GM12878 (cell line): ENCODE results near the gene BTG4. TPM values are rescaled to one million over a fixed set of nuclear protein-coding genes. Genes with fewer than 3 reads are reported as not detected.

ENCODE experiments used
- ATAC-seq: fragments of 200-7000 bp; cut with Tn5 transposase; 3 replicates; pipeline ENCODE4 v1.9.1; 2020; ENCODE audit warnings: mild to moderate bottlenecking, moderate library complexity
- BruUV-seq: library from RNA; stranded (reverse); fragments of 400-500 nt; replicated peaks from 2 replicates; lab custom pipeline; 2021; lab: Mats Ljungman, UMichigan
- CTCF ChIA-PET: fragments of 300-600 bp; sonication (Branson Sonifier 250); formaldehyde crosslinking; extraction: SDS; loops from one replicate; lab custom pipeline; 2021; ENCODE audit warnings: inconsistent platforms; lab: Yijun Ruan, JAX
- POLR2A ChIA-PET: fragments of 350-600 bp; formaldehyde crosslinking; extraction: SDS; loops from one replicate; lab custom pipeline; 2021; ENCODE audit warnings: inconsistent platforms; lab: Charles Lee
- RAD21 ChIA-PET: fragments of 300-600 bp; sonication (Branson Sonifier 250); formaldehyde crosslinking; loops from one replicate; lab custom pipeline; 2023; ENCODE audit warnings: antibody characterized with exemption; ENCODE audit not compliant: unreplicated experiment; lab: Charles Lee
- SMC1A ChIA-PET: fragments of 300-600 bp; sonication (Branson Sonifier 250); formaldehyde crosslinking; loops from one replicate; lab custom pipeline; 2023; ENCODE audit not compliant: unreplicated experiment, uncharacterized antibody; lab: Charles Lee
- DNase-seq: peaks from one replicate; pipeline ENCODE4 v3.0.0-alpha.2; 2011; ENCODE audit warnings: low read depth, low spot score
- FAIRE-seq: peaks from 3 replicates; lab custom pipeline; 2011; peaks lifted over from hg19 to GRCh38; lab: Jason Lieb, UNC
- H2AFZ ChIP-seq: 2 replicates; pipeline ENCODE4 v1.6.0; 2011; ENCODE audit warnings: low read depth, low read length, control low read depth; ENCODE audit not compliant: control insufficient read depth
- H3K27ac ChIP-seq: 2 replicates; pipeline ENCODE4 v1.5.1; 2011; ENCODE audit warnings: control low read depth; ENCODE audit not compliant: control insufficient read depth, insufficient read depth
- H3K27me3 ChIP-seq, 2 experiments: replicated peaks in 1 of 2; 2 replicates each; pipeline versions ENCODE4 v1.6.0 to v1.6.1; 2011; ENCODE audit warnings: low read length in 1 of 2; ENCODE audit not compliant: control insufficient read depth in 2 of 2, insufficient read depth in 2 of 2
- H3K36me3 ChIP-seq, 2 experiments: 2 replicates each; pipeline ENCODE4 v1.5.1; 2011; ENCODE audit warnings: low read length in 1 of 2; ENCODE audit not compliant: control insufficient read depth in 2 of 2, insufficient read depth in 2 of 2
- H3K4me1 ChIP-seq: 2 replicates; pipeline ENCODE4 v1.6.1; 2011; ENCODE audit warnings: mild to moderate bottlenecking, low read length, moderate library complexity, mixed read lengths; ENCODE audit not compliant: control insufficient read depth, insufficient read depth
- H3K4me2 ChIP-seq: 2 replicates; pipeline ENCODE4 v1.6.0; 2011; ENCODE audit warnings: control low read depth; ENCODE audit not compliant: control insufficient read depth, insufficient read depth
- H3K4me3 ChIP-seq: fragments of 200-600 bp; sonication (generic); 2 replicates; pipeline ENCODE4 v1.5.1; 2016
- H3K79me2 ChIP-seq: 2 replicates; pipeline ENCODE4 v1.6.0; 2011; ENCODE audit warnings: low read length; ENCODE audit not compliant: control insufficient read depth, insufficient read depth
- H3K9ac ChIP-seq: 2 replicates; pipeline ENCODE4 v1.8.0; 2011; ENCODE audit warnings: low read length, control low read depth, mixed read lengths; ENCODE audit not compliant: control insufficient read depth, insufficient read depth
- H3K9me3 ChIP-seq: replicated peaks from 3 replicates; pipeline ENCODE4 v1.5.1; 2011; ENCODE audit warnings: mild to moderate bottlenecking, low read length; ENCODE audit not compliant: control insufficient read depth, insufficient read depth
- H4K20me1 ChIP-seq: 2 replicates; pipeline ENCODE4 v1.6.0; 2011; ENCODE audit not compliant: control insufficient read depth, insufficient read depth
- ASH2L ChIP-seq: fragments of 300-600, 200-600 bp; sonication (generic); IDR thresholded peaks from 2 replicates; pipeline ENCODE4 v1.6.1; 2017; ENCODE audit warnings: low read depth, mild to moderate bottlenecking, borderline replicate concordance
- BRCA1 ChIP-seq: IDR thresholded peaks from 2 replicates; pipeline ENCODE4 v1.6.1; 2011; ENCODE audit warnings: low read depth, low read length, improper control_type of control experiment
- IKZF1 ChIP-seq: fragments of 450-650 bp; conservative IDR thresholded peaks from 2 replicates; pipeline ENCODE4 v1.6.1; 2017; ENCODE audit warnings: antibody characterized with exemption, mild to moderate bottlenecking
- KAT2A ChIP-seq: conservative IDR thresholded peaks from 2 replicates; pipeline ENCODE4 v1.6.1; 2011; ENCODE audit warnings: low read depth, low read length; ENCODE audit not compliant: control insufficient read depth
- NR2C2 ChIP-seq: IDR thresholded peaks from 2 replicates; pipeline ENCODE4 v1.6.1; 2011; ENCODE audit warnings: borderline replicate concordance, low read depth; ENCODE audit not compliant: control insufficient read depth, insufficient read length
- SMC3 ChIP-seq: IDR thresholded peaks from 2 replicates; pipeline ENCODE4 v1.6.1; 2011; ENCODE audit warnings: low read length, improper control_type of control experiment, borderline replicate concordance
- TARDBP ChIP-seq: IDR thresholded peaks from 2 replicates; pipeline ENCODE4 v1.6.1; 2016; ENCODE audit warnings: borderline replicate concordance
- YY1 ChIP-seq: IDR thresholded peaks from 2 replicates; pipeline ENCODE4 v1.6.1; 2011; ENCODE audit warnings: low read depth, mild to moderate bottlenecking, low read length
- ZSCAN29 ChIP-seq: fragments of 450-650 bp; IDR thresholded peaks from 2 replicates; pipeline ENCODE4 v1.6.1; 2017; ENCODE audit warnings: mild to moderate bottlenecking, moderate library complexity
- WGBS: methylation state at CpG from one replicate; pipeline ENCODE4 v1.1.6; 2016; ENCODE audit warnings: low lambda C conversion rate; ENCODE audit not compliant: insufficient replicate concordance, insufficient coverage; ENCODE audit errors: missing lambda C conversion rate; 5-methylcytosine and 5-hydroxymethylcytosine counted together
- in situ Hi-C: fragments of 300-500 bp; cut with MboI; formaldehyde crosslinking; loops from 9 replicates; pipeline ENCODE4 v1.14.3; 2018; ENCODE audit warnings: mixed read lengths
- intact Hi-C: fragments of 100-400 bp; cut with micrococcal nuclease; formaldehyde crosslinking; loops from one replicate; pipeline ENCODE4 v1.14.2; 2022; ENCODE audit not compliant: unreplicated experiment
- polyA plus RNA-seq, 11 experiments: library from polyadenylated mRNA; depleted of rRNA in 4 of 11; unstranded in 6 of 11; stranded (reverse) in 5 of 11; fragments of >200 nt; fragmentation: Nextera tagmentation in 4 of 11; fragmentation: Illumina TruSeq in 1 of 11; extraction: Ambion mirVana in 4 of 11; extraction: Trizol in 1 of 11; gene quantifications; 1 replicate in 1 of 11; 2 replicates in 10 of 11; pipeline versions ENCODE4 v1.2.1 to v1.2.3, GENCODE V29; 2011 to 2016; ENCODE audit warnings: inconsistent platforms in 2 of 11, missing spikeins in 2 of 11, low read depth in 1 of 11
- total RNA-seq, 4 experiments: library from RNA; depleted of rRNA in 3 of 4; stranded (reverse); fragments of >200 nt in 3 of 4; fragmentation: Illumina TruSeq in 1 of 4; extraction: Trizol in 1 of 4; gene quantifications; 2 replicates each; pipeline versions ENCODE4 v1.2.1 to v1.2.3, GENCODE V29; 2013 to 2021
- TF ChIP-seq, protein P1 (sequence below): fragments of 450-650 bp; IDR thresholded peaks from 2 replicates; pipeline ENCODE4 v1.6.1; 2016; ENCODE audit warnings: mild to moderate bottlenecking, moderate library complexity, borderline replicate concordance

The BTG4 gene
- total and polyA plus RNA-seq, 10 of the 15 experiments (the other 5 are each of a cell fraction or from before 2014, with no cell fraction given): 0.14 TPM; not detected in 9

DNA sequence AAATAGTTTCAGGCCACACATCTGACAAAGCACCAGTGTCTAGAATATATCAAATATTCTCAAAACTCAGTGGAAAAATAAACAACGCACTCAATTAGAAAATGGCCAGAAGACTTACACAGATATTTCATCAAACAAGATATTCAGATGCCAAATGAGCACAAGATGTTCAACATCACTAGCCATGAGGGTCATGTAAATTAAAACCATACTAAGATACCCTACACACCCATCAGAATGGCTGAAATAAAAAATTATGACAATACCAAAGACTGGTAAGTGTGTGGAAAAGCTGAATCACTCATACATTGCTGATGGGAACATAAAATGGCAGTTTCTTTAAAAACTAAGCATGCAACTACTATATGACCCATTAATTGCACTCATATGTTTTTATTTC lies 21.7 kb downstream of the BTG4 start:
- WGBS: 100% methylated on average over 1 of the region's 1 CpG
- Histone ChIP-seq H3K4me3 (no peak overlapping the region), H3K36me3 (no peaks in the 10 kb centered on the region), H4K20me1 (no peaks in the 10 kb centered on the region), H3K4me2 (no peak overlapping the region), H3K4me1 (no peaks in the 10 kb centered on the region), H2AFZ (no peak overlapping the region), H3K9me3 (no peaks in the 10 kb centered on the region), H3K27ac (no peak overlapping the region), H3K79me2 (no peaks in the 10 kb centered on the region), H3K27me3 (peaks cover 0 to 2% of the 10 kb centered on the region in 2 experiments; a peak in 2 of 4 replicates), H3K9ac (no peak overlapping the region)
- intact Hi-C loops (no loop called here), in situ Hi-C loops (no loop called here)
- DNase-seq (no peak), FAIRE-seq (no peak), ATAC-seq (no peak)
- CTCF ChIA-PET: no interaction called here
- POLR2A ChIA-PET: no interaction called here
- SMC1A ChIA-PET: no interaction called here
- RAD21 ChIA-PET: no interaction called here
- BruUV-seq: no TSS peak
- no peak for TF ChIP-seq KAT2A
- no peak for TF ChIP-seq NR2C2
- TF ChIP-seq IKZF1: no peak
- no peak for TF ChIP-seq BRCA1
- no peak for TF ChIP-seq TARDBP

GRCh38 chr11:111483431-111483830 lies 28.8 kb downstream of the BTG4 start:
- H3K36me3 ChIP-seq: no peaks in the 10 kb centered on the region
- FAIRE-seq: no peak

More at GRCh38 chr11:111483431-111483830, 28.8 kb downstream of the BTG4 start:
- CTCF ChIA-PET: no interaction called here
- DNase-seq: no peak
- H3K4me1 ChIP-seq: no peaks in the 10 kb centered on the region
- RAD21 ChIA-PET: no interaction called here
- intact Hi-C loops: no loop called here
- H3K9me3 ChIP-seq: peaks cover 5% of the 10 kb centered on the region; the same call in 2 of the 3 replicates
- no peaks in the 10 kb centered on the region; a peak in 1 of 4 replicates for H3K27me3 ChIP-seq
- H3K4me2 ChIP-seq: no peak overlapping the region
- H2AFZ ChIP-seq: no peak overlapping the region
- no peak overlapping the region for H3K9ac ChIP-seq
- no peak overlapping the region for H3K27ac ChIP-seq
- TF ChIP-seq, protein P1, sequence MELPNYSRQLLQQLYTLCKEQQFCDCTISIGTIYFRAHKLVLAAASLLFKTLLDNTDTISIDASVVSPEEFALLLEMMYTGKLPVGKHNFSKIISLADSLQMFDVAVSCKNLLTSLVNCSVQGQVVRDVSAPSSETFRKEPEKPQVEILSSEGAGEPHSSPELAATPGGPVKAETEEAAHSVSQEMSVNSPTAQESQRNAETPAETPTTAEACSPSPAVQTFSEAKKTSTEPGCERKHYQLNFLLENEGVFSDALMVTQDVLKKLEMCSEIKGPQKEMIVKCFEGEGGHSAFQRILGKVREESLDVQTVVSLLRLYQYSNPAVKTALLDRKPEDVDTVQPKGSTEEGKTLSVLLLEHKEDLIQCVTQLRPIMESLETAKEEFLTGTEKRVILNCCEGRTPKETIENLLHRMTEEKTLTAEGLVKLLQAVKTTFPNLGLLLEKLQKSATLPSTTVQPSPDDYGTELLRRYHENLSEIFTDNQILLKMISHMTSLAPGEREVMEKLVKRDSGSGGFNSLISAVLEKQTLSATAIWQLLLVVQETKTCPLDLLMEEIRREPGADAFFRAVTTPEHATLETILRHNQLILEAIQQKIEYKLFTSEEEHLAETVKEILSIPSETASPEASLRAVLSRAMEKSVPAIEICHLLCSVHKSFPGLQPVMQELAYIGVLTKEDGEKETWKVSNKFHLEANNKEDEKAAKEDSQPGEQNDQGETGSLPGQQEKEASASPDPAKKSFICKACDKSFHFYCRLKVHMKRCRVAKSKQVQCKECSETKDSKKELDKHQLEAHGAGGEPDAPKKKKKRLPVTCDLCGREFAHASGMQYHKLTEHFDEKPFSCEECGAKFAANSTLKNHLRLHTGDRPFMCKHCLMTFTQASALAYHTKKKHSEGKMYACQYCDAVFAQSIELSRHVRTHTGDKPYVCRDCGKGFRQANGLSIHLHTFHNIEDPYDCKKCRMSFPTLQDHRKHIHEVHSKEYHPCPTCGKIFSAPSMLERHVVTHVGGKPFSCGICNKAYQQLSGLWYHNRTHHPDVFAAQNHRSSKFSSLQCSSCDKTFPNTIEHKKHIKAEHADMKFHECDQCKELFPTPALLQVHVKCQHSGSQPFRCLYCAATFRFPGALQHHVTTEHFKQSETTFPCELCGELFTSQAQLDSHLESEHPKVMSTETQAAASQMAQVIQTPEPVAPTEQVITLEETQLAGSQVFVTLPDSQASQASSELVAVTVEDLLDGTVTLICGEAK: no peak
- TF ChIP-seq ASH2L (no peak), ZSCAN29 (no peak), YY1 (no peak), SMC3 (no peak)
- POLR2A ChIA-PET: no interaction called here
- no TSS peak for BruUV-seq
- no peaks in the 10 kb centered on the region for H3K79me2 ChIP-seq
- H4K20me1 ChIP-seq: no peaks in the 10 kb centered on the region
- in situ Hi-C loops: no loop called here
- no peak overlapping the region for H3K4me3 ChIP-seq
- ATAC-seq: no peak
- SMC1A ChIA-PET: interaction anchor here (0.9 to 1.6 kb wide), 2 partner anchors 10 to 20 kb away, joined by 3 to 4 read pairs; no protein-coding TSS in a partner anchor
